OCI-LY7 (cell line): Measurements from ENCODE around the gene DAPK1.

ENCODE experiments used
- EZH2phosphoT487 ChIP-seq: fragments of 200-600 bp; sonication (generic); IDR thresholded peaks from 2 replicates; pipeline ENCODE4 v1.6.1; 2018; ENCODE audit warnings: low read depth, borderline replicate concordance, mild to moderate bottlenecking, mixed run types, antibody characterized with exemption, low read length, moderate library complexity, mixed read lengths
- TF ChIP-seq, protein P1 (sequence below): fragments of 200-600 bp; sonication (generic); conservative IDR thresholded peaks from 2 replicates; pipeline ENCODE4 v1.5.1; 2014; ENCODE audit warnings: mild to moderate bottlenecking, antibody characterized with exemption, low read length, moderate library complexity, mixed read lengths

DNA sequence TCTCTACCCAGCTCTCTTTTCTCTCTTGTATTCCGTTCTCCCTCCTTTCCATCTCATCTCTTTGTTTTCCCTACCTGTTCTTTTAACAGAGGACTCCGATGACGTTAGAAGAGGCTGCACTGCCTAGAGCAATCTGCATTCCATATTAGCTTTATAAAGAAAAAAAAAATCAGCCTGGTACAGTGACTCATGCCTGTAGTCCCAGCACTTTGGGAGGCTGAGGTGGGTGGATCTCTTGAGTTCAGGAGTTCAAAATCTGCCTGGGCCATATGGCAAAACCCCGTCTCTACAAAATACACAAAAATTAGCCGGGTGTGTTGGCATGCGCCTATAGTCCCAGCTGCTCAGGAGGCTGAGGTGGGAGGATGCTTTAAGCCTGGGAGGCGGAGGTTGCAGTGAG, 49.0 kb downstream of the DAPK1 start:
- TF ChIP-seq, protein P1, sequence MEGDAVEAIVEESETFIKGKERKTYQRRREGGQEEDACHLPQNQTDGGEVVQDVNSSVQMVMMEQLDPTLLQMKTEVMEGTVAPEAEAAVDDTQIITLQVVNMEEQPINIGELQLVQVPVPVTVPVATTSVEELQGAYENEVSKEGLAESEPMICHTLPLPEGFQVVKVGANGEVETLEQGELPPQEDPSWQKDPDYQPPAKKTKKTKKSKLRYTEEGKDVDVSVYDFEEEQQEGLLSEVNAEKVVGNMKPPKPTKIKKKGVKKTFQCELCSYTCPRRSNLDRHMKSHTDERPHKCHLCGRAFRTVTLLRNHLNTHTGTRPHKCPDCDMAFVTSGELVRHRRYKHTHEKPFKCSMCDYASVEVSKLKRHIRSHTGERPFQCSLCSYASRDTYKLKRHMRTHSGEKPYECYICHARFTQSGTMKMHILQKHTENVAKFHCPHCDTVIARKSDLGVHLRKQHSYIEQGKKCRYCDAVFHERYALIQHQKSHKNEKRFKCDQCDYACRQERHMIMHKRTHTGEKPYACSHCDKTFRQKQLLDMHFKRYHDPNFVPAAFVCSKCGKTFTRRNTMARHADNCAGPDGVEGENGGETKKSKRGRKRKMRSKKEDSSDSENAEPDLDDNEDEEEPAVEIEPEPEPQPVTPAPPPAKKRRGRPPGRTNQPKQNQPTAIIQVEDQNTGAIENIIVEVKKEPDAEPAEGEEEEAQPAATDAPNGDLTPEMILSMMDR, result no peak
- no peak for TF ChIP-seq EZH2phosphoT487
